Stimulated activated CD4-positive, alpha-beta T cell treated with anti-CD3 and anti-CD28 coated beads, Interleukin-2, amount 100 ng/mL, for 4 hours (primary cell): ENCODE data around the gene PRIM1.
"Not testable (repeated sequence)": the region's sequence is repeated elsewhere in the genome, so short reads cannot be mapped to it uniquely, and the experiment has no call there.

ENCODE experiments used
- DNase-seq: peaks from one replicate; pipeline ENCODE4 v3.0.0-alpha.2; 2020; ENCODE audit warnings: low read depth

Gene PRIM1

DNA sequence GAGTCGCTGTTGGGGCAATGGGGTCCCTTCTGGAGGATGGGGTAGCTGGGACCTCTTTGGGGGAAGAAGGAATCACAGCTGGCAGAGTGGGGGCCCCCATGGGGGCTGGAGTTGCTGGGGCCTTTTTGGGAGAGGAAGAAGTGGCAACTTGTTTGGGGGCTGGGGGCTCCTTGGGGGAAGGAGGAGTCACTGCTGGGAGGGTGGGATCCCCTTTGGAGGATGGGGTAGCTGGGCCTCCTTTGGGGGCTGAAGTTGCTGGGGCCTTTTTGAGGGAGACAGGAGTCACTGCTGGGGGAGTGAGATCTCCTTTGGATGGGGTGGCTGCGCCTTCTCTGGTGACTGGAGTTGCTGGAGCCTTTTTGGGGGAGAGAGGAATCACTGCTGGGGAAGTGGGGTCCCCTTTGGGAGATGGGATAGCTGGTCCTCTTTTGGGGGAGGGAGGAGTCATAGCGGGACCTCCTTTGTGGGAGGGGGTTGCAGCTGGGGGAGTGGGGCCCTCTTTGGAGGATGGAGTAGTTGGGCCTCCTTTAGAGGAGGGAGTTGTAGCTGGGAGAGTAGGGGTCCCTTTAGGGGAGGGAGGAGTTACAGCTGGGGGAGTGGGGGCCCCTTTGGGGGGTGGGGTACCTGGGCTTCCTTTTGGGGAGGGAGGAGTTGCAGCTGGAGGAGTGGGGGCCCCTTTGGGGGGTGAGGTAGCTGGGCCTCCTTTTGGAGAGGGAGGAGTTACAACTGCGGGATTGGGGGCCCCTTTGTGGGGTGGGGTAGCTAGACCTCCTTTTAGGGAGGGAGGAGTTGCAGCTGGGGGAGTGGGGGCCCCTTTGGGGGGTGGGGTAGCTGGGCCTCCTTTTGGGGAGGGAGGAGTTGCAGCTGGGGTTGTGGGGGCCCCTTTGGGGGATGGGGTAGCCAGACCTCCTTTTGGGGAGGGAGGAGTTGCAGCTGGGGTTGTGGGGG is 34.9 kb downstream of the PRIM1 start:
- DNase-seq: no peak

DNA sequence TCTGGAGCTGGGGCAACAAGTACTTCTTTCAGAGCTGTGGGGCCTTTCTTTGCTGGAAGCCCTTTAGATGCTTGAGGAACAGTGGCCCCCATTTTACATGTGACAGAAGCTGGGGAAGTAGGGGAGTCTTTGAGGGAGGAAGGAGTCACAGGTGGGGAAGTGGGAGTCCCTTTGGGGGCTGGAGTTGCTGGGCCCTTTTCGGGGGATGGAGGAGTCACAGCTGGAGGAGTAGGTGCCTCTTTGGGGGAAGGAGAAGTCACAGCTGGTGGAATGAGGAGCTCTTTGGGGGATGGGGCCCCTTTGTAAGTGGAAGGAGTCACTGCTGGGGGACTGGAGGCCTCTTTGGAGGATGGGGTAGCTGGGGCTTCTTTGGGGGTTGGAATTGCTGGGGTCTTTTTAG is 35.7 kb downstream of the PRIM1 start:
- no peak for DNase-seq

DNA sequence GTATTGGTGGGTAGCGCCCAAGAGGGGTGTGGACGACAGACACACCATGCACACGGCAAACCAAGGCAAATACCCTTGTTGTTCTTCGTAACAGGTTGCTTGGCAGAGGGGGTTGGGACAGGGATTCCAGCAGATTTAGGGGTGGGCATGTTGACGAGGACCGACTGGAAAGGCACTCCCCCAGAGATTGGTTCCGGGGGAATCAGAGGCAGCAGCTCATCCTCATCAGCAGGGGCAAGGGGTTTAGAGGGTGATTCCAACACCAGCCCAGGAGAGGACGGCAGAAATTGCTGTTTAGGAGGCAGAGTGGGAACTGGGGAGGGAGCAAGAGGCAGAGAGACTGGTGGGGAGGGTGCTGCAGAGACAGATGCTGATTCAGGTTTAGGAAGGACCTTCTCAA is 36.3 kb downstream of the PRIM1 start:
- DNase-seq: no peak

DNA sequence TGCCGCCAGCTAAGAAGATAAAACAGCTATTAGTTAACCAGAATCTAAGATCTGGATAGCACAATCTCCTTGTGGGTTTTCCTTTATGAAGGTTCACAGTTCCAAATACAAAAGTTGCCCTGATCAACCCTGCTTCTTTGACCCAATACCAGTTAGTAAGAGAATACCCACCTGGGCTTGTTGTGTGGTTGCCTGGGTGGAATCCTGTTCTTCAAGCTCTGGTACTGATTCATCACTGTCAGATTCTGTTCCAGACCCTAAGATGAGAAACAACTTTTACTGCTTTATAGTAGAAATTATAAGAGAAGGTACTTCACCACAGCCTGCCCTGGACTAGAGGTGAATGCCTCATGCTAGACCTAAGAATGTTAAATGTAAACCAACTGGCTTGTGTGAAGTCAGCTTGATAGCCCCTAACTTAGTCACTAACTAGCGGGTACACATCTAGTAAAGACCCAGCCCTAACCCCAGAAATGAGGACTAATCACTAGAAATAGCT is 37.6 kb downstream of the PRIM1 start:
- no peak for DNase-seq

DNA sequence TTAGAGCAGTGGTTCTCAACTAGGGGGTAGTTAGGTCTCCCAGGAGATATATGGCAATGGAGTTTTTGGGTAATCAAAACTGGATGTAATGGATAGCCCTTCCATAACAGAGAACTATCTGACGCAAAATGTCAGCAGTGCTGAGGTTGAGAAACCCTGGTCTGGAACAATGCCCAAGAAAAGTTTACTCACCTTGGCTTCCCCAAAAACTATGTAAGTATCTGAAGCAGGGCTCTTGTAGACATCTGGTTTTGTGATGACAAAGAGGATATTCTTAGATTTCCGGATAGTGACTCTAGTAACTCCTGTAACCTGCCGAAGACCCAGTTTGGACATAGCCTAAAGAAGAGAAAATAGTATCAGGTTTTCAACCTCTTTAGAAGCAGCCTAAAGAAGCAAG is 38.8 kb downstream of the PRIM1 start:
- no peak for DNase-seq

DNA sequence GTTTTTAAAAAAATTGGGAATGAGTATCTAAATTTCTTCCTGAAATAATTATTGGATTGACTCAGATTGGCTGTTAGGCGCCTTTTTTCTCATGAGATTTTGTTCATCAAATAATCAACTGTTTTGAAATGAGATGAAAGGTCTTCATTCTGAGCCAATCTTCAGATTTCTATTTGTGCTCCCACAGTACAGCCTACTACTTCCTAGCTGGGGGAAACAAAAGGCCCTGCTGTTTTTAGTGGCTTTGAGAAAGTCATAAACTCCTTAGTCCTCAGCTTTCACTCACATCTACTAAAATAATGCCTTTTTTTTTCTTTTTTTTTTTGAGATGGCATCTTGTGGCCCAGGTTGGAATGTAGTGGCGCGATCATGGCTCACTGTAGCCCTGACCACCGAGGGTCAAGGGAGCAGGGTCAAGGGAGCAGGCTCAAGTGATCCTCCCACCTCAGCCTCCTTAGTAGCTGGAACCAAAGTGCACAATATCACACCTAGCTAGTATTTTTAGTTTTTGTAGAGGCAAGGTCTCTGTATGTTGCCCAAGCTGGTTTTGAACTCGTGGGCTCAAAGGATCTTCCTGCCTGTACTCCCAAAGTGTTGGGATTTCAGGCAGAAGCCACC is 42.3 kb downstream of the PRIM1 start:
- DNase-seq: no peak

DNA sequence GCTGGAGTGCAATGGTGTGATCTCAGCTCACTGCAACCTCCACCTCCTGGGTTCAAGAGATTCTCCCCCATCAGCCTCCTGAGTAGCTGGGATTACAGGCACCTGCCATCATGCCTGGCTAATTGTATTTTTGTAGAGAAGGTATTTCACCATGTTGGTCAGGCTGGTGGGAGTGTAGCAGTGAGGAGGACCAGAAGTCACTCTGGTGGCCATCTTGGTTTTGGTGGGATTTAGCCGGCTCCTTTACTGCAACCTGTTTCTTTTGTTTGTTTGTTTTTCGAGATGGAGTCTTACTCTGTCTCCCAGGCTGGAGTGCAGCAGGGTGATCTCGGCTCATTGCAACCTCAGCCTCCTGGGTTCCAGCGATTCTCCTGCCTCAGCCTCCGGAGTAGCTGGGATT is 47.6 kb downstream of the PRIM1 start:
- not testable (repeated sequence) for DNase-seq

DNA sequence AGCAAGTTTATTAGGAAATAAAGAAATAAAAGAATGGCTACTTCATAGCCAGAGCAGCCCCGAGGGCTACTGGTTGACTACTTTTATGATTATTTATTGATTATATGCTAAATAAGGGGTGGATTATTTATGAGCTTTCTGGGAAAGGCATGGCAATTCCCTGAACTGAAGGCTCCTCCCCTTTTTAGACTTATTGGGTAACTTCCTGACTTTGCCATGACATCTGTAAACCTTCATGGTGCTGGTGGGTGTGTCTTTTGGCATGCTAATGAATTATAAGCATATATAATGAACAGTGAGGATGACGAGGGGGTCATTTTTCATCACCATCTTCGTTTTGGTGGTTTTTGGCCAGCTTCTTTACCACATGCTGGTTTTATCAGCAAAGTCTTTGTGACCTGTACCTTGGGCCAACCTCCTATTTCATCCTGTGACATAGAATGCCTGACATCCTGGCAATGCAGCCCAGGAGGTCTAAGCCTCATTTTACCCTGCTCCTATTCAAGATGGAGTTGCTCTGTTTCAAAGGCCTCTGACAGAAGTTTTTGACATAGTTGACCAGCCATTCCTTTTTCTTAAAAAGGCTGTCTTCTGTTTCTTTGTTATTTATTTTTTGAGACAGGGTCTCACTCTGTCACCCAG is 53.0 kb downstream of the PRIM1 start:
- no peak for DNase-seq

DNA sequence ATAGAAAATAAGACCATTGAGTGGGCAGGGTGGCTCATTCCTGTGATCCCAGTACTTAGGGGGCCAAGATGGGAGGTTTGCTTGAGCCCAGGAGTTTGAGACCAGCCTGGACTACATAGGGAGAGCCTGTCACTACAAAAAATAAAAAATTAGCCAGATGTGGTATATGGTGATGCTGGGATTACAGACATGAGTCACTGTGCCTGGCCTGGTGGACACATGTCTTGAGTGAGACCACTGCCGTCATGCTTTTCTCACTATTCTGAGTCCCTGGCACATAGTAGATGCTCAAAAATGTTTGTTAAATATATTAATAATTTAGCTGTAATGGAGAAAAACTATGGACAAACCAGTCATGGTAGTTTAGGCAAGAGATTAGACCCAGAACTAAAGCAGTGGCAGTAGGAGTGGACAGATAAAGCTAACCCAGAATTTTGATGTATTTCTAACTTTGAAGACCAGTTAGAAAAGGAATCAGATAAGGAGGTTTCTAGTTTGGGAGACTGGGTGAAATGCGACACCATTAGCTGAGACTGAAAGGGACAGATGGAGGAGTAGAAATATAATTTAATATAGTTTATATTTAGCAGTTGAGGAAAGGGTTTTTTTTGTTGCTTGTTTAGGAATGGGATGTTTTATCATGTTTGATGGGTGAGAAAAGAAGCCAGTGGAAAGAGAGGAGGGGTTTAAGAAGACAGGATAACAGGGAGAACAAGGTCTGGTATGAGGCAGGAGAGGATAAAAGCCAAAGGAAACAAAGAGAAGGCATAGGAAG is 56.6 kb downstream of the PRIM1 start:
- DNase-seq: no peak

DNA sequence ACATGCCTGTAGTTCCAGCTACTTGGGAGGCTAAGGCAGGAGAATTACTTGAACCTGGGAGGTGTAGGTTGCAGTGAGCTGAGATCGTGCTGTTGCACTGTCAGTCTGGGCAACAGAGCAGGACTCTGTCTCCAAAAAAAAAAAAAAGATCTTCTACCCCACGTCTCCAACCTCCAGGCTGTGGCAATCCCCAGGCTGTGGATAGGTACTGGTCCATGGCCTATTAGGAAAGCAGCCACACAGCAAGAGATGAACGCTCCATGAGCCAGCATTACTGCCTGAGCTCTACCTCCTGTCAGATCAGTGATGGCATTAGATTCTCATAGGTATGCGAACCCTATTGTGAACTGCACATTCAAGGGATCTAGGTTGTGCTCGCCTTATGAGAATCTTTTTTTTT is 58.0 kb downstream of the PRIM1 start:
- DNase-seq: no peak

DNA sequence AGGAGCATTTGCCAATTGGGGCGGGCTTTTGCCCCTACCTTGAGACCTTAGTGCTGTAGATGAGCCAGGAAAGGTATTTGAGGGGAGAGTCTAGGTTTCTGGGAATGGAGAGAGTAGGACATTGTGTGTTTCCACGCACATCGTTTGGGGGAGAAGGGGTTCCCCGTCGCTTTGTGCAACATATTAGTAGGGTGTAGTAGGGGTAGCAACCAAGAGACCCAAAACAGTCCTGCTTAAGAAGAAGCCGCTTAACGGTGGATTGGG is 63.3 kb downstream of the PRIM1 start:
- DNase-seq: no peak

DNA sequence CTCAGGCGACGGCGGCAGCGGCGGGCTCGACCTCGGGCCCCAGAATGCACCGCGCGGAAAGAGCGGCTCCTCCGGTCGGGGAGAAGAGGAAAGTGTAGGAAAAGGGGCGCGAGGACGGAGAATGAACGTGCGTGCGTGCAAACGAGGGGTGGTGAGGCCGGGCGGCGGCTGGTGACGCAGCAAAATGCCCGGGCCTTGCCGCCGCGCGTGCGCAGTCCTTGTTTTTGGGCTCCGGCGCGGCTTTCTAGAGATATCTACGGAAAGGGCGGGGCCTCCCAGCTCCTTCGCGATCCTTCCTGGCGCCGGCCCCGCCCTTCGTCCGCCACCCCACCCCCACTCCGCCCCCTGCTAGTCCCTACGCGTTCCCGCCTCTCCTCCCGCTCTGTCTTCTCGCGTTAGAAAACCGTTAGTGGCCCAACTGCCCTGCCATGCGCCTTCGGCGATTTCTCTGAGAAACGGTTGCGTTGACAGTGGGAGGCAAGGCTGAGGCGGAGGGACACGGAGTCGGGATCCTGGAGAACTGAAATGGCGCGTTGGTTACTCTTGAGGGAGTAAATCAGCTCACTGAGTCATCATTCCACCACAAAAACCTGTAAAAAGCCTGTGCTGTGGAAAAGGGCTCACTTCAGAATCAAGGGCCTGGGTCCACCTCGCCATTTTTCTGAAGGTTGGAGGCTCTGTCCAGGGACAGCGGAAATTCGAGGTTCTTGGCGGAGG is 63.8 kb downstream of the PRIM1 start, which contains the start of gene PTGES3:
Gene PTGES3, minus strand, starts transcription at position 156 of the 717 bp plus-strand sequence. CDS start 285 bp downstream, outside the sequence.
- DNase-seq: peak; percentile 96

DNA sequence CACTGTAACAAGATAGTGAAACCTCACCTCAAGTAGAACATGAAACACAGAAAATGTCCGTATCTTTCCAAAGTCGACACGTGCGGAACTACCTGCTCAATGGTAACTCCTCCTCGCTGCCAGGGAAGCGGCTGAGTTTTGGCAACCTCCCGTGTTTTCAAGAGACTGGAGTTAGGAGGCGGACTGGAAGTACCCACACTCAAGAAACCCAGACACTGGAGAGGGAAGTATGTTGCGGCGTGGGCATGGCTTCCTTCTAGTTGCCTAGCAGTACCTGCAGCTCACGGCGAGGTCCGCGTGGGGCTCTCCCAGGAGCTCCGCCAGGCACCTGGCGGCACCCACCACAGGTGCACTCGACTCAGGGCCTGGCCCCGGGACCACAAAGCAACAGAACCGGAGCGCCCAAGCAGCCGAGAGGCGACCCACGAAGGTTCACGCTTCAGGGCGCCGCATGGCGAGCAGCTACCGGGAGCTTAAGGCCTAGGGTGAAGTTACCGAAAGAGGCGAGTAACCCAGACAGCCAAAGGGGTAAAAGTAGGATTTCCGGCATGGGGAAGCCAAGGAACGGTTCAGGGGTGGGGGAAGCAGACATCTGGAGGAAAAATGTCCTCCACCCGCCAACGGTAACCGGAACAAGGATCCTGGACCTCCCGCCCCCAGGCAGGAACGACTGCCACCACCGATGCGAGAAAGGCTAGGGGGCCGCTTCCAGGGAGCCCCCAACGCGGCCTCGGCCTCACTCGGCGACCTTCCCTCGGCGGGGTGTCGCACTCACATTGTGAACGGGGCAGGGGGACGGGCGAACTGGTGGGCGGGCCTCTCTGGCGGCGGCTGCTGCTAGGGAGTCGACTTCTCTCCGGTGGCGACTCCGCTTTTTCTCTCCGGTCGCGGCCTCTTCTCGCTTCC is 64.6 kb downstream of the PRIM1 start:
- DNase-seq: peak; percentile 52

DNA sequence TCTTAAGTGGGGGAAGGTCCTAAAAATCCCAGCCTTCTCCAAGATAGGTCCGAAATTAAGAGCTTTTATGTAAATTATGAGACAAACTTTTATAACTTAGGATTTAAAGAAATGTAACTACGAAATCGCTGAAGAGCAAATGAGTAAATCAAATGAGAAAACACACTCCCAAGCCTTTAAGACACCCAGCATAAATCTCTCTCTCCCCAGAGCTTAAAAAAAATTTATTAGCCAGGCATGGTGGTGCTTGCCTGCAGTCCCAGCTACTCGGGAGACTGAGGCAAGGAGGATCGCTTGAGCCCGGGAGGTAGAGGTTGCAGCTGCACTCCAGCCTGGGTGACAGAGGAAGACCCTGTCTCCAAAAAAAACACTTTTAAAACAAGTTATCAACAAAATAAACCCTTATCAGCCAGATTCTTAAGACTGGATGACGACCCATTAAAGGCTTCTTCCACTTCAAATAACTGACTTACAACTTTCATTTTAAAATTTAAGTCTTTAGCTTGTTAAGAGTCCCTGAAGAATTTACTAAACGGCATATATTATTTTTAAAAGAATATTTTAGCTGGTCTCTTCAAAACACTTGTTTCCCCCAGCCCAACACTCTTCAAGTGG is 67.3 kb downstream of the PRIM1 start:
- no peak for DNase-seq

DNA sequence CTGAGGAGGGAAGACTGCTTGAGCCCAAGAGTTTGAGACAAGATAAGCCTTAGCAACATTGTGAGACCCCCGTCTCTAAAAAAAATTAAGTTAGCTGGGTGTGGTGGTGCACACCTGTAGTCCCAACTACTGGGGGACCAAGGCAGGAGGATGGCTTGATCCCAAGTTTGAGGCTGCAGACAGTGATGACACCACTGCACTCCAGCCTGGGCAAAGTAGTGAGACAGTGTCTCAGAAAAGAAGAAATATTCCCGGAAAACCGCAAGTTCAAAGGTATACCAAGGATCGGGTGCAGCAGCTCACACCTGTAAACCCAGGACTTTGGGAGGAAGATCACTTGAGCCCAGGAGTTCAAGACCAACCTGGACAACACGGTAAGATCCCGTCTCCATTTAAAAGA is 69.8 kb downstream of the PRIM1 start:
- DNase-seq: no peak
